HG03521 (cell line): ENCODE data around the gene SSMEM1.
"Not testable (repeated sequence)": the region's sequence is repeated elsewhere in the genome, so short reads cannot be mapped to it uniquely, and the experiment has no call there.

Experiments used
- ATAC-seq: cut with Tn5 transposase; IDR thresholded peaks from one replicate; pipeline ENCODE4 v1.9.1; 2021; ENCODE audit warnings: mild to moderate bottlenecking, moderate library complexity; ENCODE audit not compliant: unreplicated experiment

Gene SSMEM1

DNA sequence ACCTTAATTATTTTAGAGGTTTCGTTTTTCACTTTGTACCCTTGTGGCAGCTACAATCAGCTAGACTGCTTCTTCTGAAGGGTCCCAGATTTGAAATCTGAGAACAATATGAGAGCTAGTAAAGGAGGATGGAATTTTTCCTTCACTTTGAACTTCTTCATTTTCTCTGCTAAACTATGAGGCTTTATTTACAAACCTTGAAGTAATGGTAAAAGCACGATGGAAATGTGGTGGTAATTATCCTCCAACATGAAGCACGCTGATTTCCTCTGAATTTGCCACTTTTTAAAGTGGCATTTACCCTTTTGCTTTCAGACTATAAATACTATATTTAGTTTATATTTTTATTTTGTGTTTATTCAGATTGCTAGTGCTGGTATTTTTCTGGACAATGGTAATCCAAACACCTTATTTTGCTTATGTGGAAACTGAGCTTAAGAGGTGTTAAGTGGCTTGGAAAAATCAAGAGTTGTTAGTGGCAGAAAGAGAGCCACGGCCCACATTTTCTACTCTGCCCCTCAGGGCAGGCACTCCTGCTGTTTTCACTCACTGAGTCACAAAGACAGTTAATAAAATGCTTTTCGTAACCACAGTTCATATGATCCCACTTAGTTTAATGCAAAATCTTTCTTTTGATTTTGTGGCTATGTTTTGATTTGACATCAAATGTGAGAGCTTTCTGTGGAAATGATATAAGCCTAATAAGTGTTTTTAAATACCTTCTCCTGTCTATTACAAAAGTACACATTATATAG, 2.7 kb downstream of the SSMEM1 start:
- ATAC-seq = no peak

DNA sequence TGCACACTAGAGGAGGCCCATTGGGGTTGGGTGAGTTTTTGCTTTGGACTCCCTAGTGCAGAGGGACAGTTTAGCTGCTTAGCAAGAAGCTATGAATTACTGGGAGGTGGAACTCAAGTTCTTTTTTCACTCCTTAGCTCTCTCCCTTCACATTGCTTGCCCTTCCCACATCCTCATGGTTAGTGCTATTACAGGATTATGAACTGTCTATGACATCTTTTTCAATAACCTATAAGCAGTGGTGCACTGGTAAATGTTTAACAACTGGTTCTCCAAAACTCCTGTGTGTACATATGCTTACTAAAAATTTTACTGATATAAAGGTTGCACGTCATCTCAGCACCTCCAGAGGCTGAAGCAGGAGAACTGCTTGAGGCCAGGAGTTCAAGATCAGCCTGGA, 6.2 kb downstream of the SSMEM1 start:
- no peak for ATAC-seq

DNA sequence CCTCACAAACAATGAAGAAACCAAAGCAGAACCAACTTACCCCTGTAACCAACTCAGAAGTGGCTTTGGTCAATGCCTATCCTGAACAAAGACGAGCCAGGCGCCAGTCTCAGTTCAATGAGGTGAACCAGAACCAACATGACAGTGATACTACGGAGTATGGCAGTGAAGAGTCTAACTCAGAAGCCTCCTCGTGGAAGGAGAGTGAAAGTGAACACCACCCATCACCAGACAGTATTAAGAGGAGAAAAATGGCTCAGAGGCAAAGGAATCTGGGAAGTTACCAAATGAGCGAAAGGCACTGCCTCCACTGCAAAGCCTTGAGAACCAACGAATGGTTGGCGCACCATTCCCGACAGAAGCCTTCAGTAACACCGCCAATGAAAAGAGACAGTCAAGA, 8.4 kb downstream of the SSMEM1 start:
- ATAC-seq = no peak

DNA sequence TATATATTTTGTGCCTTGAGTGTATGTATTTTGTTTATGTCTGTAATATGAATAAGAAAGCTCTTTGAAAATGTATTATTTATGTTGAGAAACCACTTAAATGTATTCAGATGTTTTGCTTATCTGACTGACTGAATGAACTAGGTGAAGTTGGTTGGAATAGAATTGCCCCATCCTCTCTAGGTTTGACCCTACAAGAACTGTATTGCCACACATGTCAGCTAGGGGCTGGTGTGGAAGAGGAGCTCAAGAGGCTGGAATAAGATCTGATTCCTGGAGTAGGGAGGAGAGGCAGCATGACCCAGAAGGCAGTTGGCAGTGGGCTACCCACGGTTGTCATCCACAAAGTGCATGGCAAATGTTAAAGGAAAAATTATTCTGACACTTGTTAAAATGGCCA, 9.1 kb downstream of the SSMEM1 start:
- ATAC-seq = no peak

DNA sequence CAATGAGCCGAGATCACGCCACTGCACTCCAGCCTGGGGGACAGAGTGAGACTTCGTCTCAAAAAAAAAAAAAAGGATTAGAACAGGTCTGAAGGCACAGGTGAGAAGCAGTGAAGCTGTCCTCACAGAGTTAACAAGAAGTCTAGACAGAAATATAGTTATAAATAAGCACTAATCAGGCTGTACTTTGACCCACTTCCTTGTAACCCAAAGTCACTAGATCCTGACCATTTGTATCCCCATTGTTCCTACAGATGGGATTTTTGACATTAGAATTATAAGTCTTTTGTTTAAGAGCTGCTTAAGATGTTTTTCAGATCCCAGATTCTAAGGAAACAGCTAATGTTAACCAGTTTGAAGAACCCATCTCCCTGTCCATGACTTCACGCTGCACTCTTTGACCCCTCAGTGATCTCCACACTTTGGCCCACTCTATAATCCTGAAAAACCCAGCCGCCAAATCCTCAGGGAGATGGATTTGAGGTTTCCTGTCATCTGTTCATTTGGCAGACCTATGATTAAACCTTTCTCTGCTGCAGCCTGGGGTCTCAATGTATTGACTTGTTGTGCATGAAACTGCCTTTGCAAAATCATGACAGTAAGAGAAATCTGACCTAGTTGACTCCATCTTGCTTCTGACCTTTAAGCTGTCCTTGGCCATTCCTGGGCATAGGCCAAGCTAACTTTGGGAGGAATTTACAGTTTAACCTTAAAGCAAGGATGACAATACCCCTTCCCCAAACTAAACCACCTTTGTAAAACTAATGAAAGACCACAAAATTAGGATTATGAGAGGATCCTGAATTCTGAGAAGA, 11.4 kb downstream of the SSMEM1 start:
- ATAC-seq = no peak

DNA sequence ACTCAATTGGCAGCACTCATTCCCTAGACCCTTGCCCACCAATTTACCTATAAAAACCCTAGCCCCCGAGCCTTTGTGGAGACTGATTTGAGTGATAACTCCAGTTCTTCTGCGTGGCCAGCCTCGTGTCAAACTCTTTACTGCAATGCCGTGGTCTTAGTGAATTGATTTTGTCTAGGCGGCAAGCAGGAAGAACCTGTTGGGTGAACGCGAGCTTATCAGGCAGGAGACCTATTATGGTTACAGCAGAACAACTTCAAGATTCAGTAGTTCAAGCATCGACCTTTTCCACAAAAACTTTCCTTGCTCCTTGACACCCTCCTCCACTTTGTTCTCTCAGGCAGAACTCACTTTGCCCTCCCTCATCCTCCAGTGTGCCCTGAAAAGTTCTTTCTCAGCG, 12.2 kb downstream of the SSMEM1 start:
- no peak for ATAC-seq

DNA sequence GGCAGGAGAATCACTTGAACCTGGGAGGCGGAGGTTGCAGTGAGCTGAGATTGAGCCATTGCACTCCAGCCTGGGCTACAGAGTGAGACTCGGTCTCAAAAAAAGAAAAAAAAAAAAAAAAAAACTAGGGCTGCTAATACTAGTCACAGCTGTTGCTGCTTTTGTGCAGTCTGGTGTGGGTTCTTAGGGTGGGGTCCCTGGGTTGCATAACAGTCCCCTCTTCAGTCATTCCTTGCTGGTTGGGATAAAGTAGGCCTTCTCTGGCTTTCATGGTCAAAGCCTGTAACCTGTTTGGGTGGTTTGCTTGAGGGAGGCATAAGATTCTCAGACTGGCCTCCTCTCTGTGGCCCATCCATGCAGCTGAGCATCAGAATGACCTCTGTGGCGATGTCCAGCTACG, 14.1 kb downstream of the SSMEM1 start:
- ATAC-seq = no peak

DNA sequence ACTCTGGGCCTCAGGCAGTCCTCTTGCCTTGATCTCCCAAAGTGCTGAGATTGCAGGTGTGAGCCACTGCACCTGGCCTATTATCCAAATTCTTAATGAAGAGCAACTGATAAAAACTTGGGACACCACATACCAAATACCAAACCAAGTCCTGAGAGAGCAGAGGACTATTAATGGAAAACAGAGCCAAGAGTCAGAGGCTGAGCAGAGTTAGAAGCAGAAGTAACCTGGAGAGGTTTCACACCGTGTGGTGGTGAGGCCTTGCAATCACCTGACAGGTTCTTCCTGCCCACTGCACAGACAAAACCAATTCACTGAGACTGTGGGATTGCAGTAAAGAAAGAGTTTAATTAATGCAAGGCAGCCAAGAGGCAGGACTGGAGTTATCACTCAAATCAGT, 16.0 kb downstream of the SSMEM1 start:
- ATAC-seq = no peak

DNA sequence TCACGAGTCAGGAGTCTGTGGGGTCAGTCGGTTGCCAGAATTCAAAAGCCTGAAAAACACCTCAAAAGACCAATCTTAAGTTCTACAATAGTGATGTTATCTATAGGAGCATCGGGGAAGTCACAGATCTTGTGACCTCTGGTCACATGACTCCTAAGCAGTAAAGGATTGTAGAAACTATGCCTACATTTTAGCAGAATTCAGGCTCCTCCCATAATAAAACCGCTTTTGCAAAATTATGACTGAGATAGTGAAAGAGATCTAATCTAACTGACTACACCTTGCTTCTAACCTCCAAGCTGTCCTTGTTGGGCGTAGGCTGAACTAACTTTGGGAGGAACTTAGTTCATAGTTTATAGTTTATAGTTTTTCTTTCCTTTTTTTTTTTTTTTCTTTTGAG, 16.6 kb downstream of the SSMEM1 start:
- no peak for ATAC-seq

DNA sequence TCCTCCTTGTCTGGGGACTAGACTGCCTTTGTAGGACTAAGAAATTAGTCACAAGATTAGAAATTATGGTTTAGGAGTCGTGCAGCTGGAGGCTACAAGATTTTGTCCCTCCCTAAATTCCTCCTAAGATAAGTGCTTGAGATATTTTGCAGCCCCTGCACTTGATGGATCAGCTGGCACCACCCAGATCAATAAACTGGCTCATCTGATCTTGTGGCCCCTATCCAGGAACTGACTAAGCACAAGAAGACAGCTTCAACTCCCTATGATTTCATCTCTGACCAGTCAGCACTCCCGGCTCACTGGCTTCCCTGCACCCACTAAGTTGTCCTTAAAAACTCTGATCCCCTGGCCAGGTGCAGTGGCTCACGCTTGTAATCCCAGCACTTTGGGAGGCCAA, 17.3 kb downstream of the SSMEM1 start:
- ATAC-seq = not testable (repeated sequence)

DNA sequence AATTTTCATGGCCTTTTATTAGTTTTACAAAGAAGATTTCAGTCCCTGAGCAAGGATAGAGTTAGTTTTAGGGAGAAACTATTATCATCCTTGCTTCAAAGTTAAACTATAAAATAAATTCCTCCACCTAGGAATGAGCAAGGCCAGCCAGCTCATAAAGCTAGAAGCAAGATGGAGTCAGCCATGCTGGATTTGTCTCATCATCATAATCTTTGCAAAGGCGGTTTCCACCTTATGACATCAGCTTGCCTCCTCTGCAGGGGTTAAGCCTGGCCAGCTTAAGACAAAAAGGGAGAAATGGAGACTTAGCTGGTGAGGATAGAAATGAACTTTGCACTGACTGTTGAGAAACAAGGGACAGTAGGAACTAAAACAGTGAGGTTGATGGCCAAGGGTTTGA, 18.7 kb downstream of the SSMEM1 start:
- ATAC-seq = no peak

DNA sequence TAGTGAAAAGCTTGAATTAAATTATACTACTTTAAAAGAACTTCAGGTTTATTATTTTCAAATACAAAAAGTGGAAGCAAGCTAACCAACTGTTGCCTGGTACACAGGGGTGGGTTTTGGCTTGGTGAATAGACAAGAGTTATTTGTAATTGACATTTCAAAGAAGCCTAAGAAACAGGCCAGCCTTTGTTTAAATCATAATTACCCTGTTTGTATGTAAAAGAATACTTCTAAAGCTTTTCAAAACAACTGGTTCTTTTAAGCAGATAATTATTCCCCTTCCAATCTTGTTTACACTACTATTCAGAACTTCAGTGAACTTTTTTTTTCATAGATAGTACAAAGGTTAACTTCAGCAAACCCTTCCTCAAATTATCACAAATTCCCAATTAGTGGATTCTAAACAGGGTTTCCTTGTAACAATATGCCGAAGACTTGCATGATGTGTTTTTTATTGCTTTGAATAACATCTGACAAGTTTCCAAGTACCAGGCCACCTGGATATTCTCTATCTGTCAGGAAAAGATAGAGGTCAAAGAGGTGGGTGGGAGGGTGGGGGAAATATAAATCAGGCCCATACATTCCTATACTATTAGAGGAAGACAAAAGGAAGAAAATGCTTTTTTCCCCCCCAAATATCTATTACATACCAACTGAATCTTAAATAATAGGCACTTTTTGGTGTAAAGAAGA, 20.4 kb downstream of the SSMEM1 start:
- no peak for ATAC-seq

DNA sequence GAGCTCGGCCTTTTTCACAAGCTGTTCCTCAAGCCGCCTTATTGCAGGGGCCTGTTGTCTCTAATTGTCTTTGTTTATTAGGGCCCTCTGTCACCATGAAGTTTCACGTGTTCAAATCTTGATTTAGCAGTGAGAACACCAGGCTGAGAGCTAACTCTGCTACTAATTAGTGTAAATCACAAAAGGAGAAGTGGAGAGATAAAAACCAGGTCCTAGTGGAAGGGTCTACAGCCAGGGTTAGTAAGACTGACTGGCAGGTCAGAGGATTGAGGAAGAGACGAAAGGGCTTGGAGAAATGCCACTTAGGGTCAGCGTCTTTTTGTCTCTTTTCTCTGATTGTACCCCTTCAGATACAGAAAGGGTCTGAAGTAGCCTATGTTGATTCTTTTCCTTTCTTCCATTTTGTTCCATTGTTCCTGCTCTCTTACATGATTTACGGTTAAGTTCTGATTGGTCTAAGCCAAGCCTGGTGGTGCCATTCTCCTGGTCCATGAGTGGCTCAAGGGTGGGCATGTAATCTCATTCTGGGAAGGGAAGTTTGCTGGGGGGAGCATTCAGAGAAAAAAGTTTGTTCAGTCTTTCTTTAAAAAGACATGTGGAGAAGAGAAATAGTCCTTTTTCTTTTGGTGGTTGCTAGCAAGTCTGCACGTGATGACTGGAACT, 21.3 kb downstream of the SSMEM1 start:
- no peak for ATAC-seq

DNA sequence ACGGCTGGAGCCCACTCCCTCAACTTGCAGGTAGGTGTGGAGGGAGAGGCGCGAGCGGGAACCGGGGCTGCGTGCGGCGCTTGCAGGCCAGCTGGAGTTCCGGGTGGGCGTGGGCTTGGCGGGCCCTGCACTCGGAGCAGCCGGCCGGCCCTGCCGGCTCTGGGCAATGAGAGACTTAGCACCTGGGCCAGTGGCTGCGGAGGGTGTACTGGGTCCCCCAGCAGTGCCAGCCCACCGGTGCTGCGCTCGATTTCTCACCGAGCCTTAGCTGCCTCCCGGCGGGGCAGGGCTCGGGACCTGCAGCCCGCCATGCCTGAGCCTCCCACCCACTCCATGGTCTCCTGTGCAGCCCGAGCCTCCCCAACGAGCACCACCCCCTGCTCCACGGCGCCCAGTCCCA, 22.3 kb downstream of the SSMEM1 start:
- ATAC-seq = not testable (repeated sequence)

DNA sequence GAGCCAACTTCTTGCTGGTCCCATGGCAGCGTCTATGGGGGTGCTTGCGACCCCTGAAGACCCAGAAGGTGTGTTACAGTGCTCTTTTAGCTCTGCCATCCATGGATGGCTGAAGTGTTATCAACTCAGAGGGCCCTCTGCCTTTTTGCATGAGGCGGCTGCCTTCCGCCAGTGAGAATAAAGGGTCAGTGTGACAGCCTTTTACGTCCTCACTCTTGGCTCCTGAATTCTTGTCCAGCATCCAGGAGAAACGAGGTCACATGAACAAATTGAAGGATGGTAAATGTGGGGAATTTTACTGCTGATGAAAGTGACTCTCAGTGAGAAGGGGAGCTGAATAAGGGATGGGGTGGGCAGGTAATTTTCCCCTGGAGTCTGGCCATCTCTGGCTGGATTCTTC, 24.1 kb downstream of the SSMEM1 start:
- no peak for ATAC-seq

DNA sequence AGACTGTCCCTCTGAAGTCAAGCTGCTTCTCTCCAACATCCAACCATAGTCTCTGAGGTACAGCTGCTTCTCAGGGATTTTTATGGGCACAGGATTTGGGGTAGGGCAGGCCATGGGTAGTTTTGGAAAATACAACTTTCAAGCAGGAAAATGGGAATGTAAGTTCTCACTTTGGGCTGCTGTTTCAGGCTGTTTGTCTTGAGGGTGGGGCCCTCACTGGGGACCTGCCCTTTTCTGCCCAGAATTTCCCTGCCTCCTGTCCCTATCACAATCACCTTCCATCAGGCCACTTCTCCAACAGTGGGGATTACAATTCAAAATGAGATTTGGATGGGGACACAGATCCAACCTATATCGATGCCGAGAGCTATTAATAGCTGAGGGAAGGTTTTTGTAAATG, 24.5 kb downstream of the SSMEM1 start:
- ATAC-seq = no peak

DNA sequence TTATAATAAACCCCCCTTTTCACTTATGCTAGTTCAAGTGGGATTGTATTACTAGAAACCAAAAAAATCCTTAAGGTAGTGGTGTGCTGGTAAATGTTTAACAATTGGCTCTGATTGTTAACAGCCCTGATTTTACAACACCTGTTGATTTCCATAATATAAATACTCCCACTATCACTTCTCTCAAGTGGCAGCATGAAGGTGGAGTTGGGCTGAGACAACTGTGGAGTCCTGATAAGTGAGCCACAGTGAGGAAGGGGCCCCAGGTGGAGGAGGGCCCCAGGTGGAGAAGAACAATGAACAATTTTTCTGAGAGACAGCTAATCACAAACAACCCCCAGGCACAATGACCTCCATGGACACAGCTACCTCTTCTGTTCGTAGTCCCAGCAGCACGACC, 26.4 kb downstream of the SSMEM1 start:
- no peak for ATAC-seq

DNA sequence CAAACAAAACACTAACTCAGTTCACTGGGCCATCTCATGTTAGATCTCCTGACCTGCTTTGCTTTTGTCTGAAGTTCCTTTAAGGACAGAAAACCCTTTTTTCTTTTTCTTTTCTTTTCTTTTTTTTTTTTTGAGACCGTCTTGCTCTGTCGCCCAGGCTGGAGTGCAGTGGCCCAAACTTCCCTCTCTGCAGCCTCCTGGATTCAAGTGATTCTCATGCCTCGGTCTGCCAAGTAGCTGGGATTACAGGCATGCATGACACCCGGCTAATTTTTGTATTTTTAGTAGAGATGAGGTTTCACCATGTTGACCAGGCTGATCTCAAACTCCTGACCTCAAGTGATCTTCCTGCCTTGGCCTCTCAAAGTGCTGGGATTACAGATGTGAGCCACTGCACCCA, 28.7 kb downstream of the SSMEM1 start:
- not testable (repeated sequence) for ATAC-seq

DNA sequence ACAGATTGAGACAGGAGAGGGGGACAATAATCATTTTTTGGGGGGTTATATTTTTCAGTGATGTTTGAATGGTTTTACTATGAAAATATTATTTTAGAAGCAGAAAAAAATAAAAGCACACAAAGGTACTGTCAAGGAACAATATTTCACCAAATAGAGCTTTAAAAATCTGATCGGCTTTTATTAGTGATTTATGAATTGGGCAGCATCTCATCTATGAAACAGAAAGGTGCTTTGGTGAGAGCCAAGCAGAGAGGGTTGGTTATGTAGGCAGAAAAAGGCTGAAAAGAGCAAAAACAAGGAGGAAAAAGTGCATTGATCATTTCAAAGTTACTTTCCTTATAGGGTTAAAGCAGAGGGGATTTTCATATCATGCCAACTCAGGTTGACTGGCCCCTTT, 32.6 kb downstream of the SSMEM1 start:
- ATAC-seq = no peak

DNA sequence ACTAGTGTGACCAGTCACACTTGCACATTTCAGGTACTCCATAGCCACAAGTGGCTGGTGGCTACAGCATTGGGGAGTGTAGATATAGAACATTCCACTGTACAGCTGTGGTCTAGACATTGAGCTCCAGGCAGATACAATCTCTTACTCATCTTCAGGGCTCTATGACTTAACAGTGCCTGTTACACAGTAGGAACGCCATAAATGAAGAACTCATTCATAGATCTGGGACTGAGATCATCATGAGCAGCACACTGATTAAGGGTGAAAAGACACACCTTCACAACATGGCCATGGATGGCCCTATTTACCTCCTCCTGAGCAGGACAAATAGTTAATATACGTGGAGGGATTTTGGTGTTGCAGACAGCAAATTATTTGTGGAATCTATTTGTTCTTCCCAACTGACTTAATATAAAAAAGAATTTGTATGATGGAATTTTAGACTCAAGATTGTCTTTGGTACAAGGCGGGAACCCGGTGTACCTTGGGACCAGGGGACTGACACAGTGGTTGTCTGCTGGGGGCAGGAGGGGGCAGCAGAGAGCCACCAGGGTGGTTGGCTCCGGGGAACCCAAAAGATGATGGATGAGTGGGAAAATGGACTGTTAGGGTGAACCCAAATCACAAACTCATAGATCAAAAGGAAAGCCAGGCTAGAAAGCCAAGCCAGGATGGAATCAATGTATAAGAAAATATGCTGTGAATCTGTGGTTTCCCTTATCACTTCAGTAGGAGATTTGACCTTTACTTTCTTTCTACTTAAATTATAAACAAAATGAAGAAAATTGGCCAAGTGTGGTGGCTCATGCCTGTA, 34.7 kb downstream of the SSMEM1 start:
- ATAC-seq = no peak
